HG02678 (cell line): ENCODE data around the gene NUP50.
A peak's percentile ranks its signal among the peaks of the same experiment; 100 is the strongest.

Experiments
- ATAC-seq: cut with Tn5 transposase; IDR thresholded peaks from one replicate; pipeline ENCODE4 v1.9.1; 2021; ENCODE audit warnings: mild to moderate bottlenecking, moderate library complexity; ENCODE audit not compliant: unreplicated experiment

The NUP50 gene

GRCh38 chr22:45208696-45208992 is 44.9 kb downstream of the NUP50 start:
- ATAC-seq: no peak

GRCh38 chr22:45208993-45209838 is 45.5 kb downstream of the NUP50 start:
- no peak for ATAC-seq

GRCh38 chr22:45210174-45210573 is 46.4 kb downstream of the NUP50 start:
- ATAC-seq: no peak

GRCh38 chr22:45210577-45210976 is 46.9 kb downstream of the NUP50 start:
- no peak for ATAC-seq

- no peak for ATAC-seq
These were observed 47.3 kb downstream of the NUP50 start for GRCh38 chr22:45210991-45211390.

- ATAC-seq: no peak
These were observed 47.7 kb downstream of the NUP50 start for GRCh38 chr22:45211435-45211834.

- no peak for ATAC-seq
These were observed 48.1 kb downstream of the NUP50 start for GRCh38 chr22:45211848-45212247.

- no peak for ATAC-seq
These were observed 48.6 kb downstream of the NUP50 start for GRCh38 chr22:45212306-45212709.

GRCh38 chr22:45212992-45213751 is 49.4 kb downstream of the NUP50 start:
- no peak for ATAC-seq

- no peak for ATAC-seq
These were observed 52.6 kb downstream of the NUP50 start for GRCh38 chr22:45216133-45217003.

- no peak for ATAC-seq
These were observed 53.6 kb downstream of the NUP50 start for GRCh38 chr22:45217345-45217744.

- ATAC-seq: no peak
These were observed 54.1 kb downstream of the NUP50 start for GRCh38 chr22:45217806-45218205.

- ATAC-seq: peak; percentile 52
These were observed 55.3 kb downstream of the NUP50 start for GRCh38 chr22:45218976-45219375.

GRCh38 chr22:45221201-45221600 is 57.5 kb downstream of the NUP50 start:
- no peak for ATAC-seq

- ATAC-seq: no peak
These were observed 59.8 kb downstream of the NUP50 start for GRCh38 chr22:45223304-45224117.

- no peak for ATAC-seq
These were observed 60.6 kb downstream of the NUP50 start for GRCh38 chr22:45224331-45224730.

GRCh38 chr22:45224988-45225731 is 61.4 kb downstream of the NUP50 start:
- ATAC-seq: no peak

GRCh38 chr22:45225732-45226502 is 62.2 kb downstream of the NUP50 start:
- no peak for ATAC-seq
